Right atrium auricular region (tissue), 2 donors: ENCODE measurements around the gene TAGAP. TPM values are rescaled to one million over a fixed set of nuclear protein-coding genes. Genes with fewer than 3 reads are reported as not detected.

Source experiments
- DNase-seq: peaks from one replicate; pipeline ENCODE4 v3.0.0-alpha.2; 2019; ENCODE audit warnings: low spot score
- H3K27ac ChIP-seq, 2 donors: fragments of 200-600 bp; sonication (generic); 1 replicate in 1 of 2; 2 replicates in 1 of 2; pipeline ENCODE4 v1.5.1; 2016 to 2019
- H3K27me3 ChIP-seq, 2 donors: fragments of 200-600 bp; sonication (generic); one replicate each; pipeline versions ENCODE4 v1.5.1 to v1.6.0; 2017 to 2019
- H3K36me3 ChIP-seq: fragments of 200-600 bp; sonication (generic); one replicate; pipeline ENCODE4 v1.5.1; 2016
- H3K4me1 ChIP-seq, 2 donors: fragments of 200-600 bp; sonication (generic); one replicate each; pipeline versions ENCODE4 v1.5.1 to v1.6.0; 2017 to 2019
- H3K4me3 ChIP-seq, 2 donors: fragments of 200-600 bp; sonication (generic); 1 replicate in 1 of 2; 2 replicates in 1 of 2; pipeline ENCODE4 v1.5.1; 2017 to 2019; ENCODE audit warnings: mild to moderate bottlenecking in 1 of 2, moderate library complexity in 1 of 2
- H3K9me3 ChIP-seq, 2 donors: fragments of 200-600 bp; sonication (generic); one replicate each; pipeline ENCODE4 v1.5.1; 2019
- total RNA-seq, 2 donors: library from RNA; depleted of rRNA; stranded (reverse); fragments of >200 nt; gene quantifications; one replicate each; pipeline ENCODE4 v1.1.0, GENCODE V29; 2016
- TF ChIP-seq, protein P1 (sequence below), 2 donors: fragments of 200-600 bp; sonication (generic); IDR thresholded peaks; one replicate each; pipeline ENCODE4 v1.5.1; 2019; ENCODE audit warnings: antibody characterized with exemption in 2 of 2

The TAGAP gene
- total RNA-seq, 2 donors from 2014 or later, result 2.0 to 3.2 TPM

DNA sequence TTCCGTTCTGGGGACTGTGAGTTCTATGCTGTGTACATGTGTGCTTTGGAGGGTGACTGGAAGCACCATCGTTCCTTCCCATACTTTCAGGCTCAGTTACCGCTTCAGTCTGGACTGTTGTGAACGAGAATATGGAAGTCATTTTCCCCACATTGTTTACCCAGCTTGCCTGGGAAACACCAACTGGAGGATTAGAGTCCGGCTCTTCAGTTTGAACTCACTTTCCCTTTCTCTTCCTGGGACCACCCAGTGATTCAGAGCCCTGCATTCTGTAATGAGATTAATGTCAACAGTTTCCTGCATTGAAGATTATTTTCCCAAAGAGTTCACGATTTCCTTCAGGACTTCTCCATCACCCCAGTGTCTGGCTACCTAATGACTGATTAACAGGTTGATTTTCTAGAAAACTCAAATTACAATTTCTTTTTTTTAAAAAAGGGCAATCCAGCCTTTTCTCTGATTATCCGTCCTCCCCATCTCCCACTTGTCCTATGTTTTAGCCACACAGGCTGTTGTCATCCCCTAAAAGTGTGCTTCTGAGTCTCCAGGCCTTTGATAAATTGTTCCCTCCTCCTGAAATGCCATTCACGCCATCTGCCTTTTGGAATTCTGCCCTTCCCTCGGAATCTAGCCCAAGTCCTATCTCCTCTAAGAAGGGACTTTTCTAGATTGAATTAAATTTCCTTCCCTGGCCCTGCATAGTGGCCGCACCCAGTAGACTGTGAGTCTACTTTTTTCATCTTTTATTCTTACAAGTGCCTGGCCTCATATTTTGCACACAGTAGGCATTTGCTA is 3.3 kb upstream of the TAGAP start:
- H3K4me3 ChIP-seq, result no peak overlapping the region
- H3K4me1 ChIP-seq, result no peaks in the 10 kb centered on the region
- H3K27ac ChIP-seq, result no peak overlapping the region
- DNase-seq, result no peak
- TF ChIP-seq, protein P1, sequence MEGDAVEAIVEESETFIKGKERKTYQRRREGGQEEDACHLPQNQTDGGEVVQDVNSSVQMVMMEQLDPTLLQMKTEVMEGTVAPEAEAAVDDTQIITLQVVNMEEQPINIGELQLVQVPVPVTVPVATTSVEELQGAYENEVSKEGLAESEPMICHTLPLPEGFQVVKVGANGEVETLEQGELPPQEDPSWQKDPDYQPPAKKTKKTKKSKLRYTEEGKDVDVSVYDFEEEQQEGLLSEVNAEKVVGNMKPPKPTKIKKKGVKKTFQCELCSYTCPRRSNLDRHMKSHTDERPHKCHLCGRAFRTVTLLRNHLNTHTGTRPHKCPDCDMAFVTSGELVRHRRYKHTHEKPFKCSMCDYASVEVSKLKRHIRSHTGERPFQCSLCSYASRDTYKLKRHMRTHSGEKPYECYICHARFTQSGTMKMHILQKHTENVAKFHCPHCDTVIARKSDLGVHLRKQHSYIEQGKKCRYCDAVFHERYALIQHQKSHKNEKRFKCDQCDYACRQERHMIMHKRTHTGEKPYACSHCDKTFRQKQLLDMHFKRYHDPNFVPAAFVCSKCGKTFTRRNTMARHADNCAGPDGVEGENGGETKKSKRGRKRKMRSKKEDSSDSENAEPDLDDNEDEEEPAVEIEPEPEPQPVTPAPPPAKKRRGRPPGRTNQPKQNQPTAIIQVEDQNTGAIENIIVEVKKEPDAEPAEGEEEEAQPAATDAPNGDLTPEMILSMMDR (IDR thresholded peaks at IDR 0.05), result no peak
- no peaks in the 10 kb centered on the region for H3K27me3 ChIP-seq
- no peaks in the 10 kb centered on the region for H3K36me3 ChIP-seq
- H3K9me3 ChIP-seq, result no peaks in the 10 kb centered on the region

DNA sequence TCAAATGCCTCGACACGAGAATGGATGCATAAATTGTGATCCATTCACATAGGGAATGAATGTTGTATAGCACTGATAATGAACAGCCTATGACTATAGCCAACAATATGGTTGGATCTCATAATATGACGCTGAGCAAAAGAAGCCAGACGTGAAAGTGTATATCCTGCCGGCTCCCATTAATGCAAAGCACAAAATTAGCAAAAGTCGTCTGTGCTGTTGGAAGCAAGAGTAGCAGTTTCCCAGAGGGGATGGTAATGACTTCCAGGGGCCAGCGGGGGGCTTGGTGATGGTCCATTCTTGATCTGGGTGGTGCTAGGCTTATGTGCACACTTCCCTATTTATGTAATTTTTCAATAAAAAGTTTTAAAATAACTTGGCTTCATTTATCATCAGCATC is 1.0 kb upstream of the TAGAP start:
- Histone ChIP-seq H3K4me3 (no peak overlapping the region), H3K36me3 (no peaks in the 10 kb centered on the region), H3K27me3 (no peaks in the 10 kb centered on the region), H3K27ac (no peak overlapping the region), H3K4me1 (no peaks in the 10 kb centered on the region), H3K9me3 (no peaks in the 10 kb centered on the region)
- TF ChIP-seq, protein P1 (IDR thresholded peaks at IDR 0.05), result no peak
- DNase-seq, result no peak

DNA sequence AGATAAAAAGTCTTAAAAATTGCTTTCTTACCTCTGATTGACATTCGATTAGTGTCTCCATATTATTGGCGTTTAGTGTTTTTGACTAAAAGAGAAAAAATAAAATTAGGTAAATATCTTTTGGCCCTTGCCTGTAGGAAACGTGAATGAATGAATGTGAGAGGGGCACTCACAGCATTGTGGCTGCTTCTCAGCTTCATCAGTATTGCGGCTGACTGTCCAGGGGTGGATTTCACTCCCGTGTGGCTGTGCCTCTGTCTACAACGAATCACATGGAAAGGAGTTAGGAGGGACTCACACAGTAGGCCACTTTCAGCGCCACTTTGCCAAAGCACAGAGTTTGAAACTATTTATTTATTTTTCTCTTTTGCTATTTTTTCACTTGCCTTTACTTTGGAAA is 844 bp downstream of the TAGAP start:
- Histone ChIP-seq H3K4me1 (peaks cover 0 to under 1% of the 10 kb centered on the region in 2 donors), H3K27me3 (no peaks in the 10 kb centered on the region), H3K36me3 (no peaks in the 10 kb centered on the region), H3K4me3 (peak overlapping the region in 1 of 2 donors; percentile 25), H3K27ac (no peak overlapping the region), H3K9me3 (no peaks in the 10 kb centered on the region)
- TF ChIP-seq, protein P1 (IDR thresholded peaks at IDR 0.05), result no peak
- DNase-seq, result no peak

DNA sequence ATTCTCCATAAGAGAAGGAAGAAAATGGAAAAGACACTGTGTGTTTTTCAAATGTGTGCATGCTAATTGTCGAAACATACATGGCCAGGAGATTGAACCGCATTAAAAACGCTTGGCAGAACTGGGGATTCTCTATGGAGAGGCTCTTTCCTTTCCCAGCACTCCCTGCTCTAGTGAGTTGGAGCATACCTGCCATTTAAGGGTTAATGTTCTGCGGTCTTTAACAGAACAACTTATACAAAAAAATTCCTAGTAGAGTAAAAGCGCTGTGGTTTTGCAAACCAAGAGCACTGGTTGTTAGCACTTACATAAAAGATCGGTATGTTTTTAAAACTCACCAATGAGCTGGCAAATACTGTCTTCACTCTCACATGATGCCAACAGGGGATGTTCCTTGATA is 1.5 kb downstream of the TAGAP start:
- DNase-seq, result no peak
- Histone ChIP-seq H3K27ac (no peak overlapping the region), H3K36me3 (no peaks in the 10 kb centered on the region), H3K27me3 (no peaks in the 10 kb centered on the region), H3K4me3 (no peak overlapping the region), H3K9me3 (no peaks in the 10 kb centered on the region), H3K4me1 (peaks cover 0 to 8% of the 10 kb centered on the region in 2 donors)
- TF ChIP-seq, protein P1 (IDR thresholded peaks at IDR 0.05), result no peak

DNA sequence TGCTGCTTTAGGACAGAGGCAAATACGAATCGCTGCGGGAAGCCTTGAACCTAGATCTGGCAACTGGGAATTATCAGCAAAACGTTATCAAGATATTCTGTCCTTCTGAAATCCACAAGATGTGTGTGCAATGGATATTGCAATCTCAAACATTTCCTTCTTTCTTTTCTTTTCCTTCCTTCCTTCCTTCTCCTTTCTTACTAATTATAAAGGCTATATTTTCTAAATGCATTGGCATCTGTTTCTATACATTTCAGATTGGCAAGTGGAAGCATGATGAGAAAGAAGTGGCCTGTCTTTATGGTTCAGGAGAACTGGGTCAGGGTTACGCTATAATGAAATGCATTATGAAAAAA is 2.0 kb downstream of the TAGAP start:
- H3K9me3 ChIP-seq, result no peaks in the 10 kb centered on the region
- H3K36me3 ChIP-seq, result no peaks in the 10 kb centered on the region
- TF ChIP-seq, protein P1 (IDR thresholded peaks at IDR 0.05), result peak in 1 of 2 donors; percentile 7
- no peak overlapping the region for H3K4me3 ChIP-seq
- no peaks in the 10 kb centered on the region for H3K27me3 ChIP-seq
- peak overlapping the region; percentile 34 to 49 for H3K27ac ChIP-seq
- H3K4me1 ChIP-seq, result peaks cover 0 to 10% of the 10 kb centered on the region in 2 donors
- no peak for DNase-seq
